GM12892 (cell line): ENCODE measurements around the gene NAIF1.

Experiments
- POLR2A ChIP-seq: IDR thresholded peaks from 2 replicates; pipeline ENCODE4 v1.6.1; 2011; ENCODE audit warnings: low read depth, low read length, control low read depth
- TAF1 ChIP-seq: IDR thresholded peaks from 2 replicates; pipeline ENCODE4 v1.6.1; 2011; ENCODE audit warnings: low read depth, mild to moderate bottlenecking, control low read depth, low read length, borderline replicate concordance

GRCh38 chr9:128101690-128102089, 34.6 kb upstream of the NAIF1 start:
- no peak for TF ChIP-seq POLR2A
- TF ChIP-seq TAF1: no peak
